NCI-H2171 (cell line): ENCODE measurements around the gene PLCB4.

Experiments used
- DNase-seq: peaks from one replicate; lab custom pipeline; 2025; lab: John Stamatoyannopoulos, UW

PLCB4 gene

DNA sequence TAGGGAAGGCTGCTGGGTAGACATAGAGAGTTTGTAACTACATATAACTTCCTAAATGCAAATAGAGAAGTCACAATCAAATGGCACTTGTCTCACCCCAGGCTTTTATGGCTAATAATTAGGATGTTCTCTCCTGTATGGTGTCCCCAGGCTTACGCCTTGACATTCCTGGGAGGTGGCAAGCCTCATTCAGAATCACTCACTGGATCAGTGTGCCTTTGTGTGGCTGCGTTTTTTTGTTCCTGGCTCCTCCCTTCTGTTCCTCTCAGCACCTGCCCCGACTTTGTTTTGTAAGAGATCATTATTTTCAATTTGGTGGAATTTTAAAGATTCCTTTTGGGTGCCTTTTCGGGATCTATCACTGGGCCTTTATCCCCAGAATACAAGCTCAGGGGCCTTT lies 451.2 kb downstream of the PLCB4 start:
- no peak for DNase-seq

- no peak for DNase-seq
These were observed 454.7 kb downstream of the PLCB4 start for GRCh38 chr20:9523636-9524035.
